NCI-H226 (cell line): ENCODE measurements around the gene PMS1.
"Not testable (repeated sequence)": the region's sequence is repeated elsewhere in the genome, so short reads cannot be mapped to it uniquely, and the experiment has no call there.

ENCODE experiments used
- DNase-seq: peaks from one replicate; pipeline ENCODE4 v3.0.0-alpha.2; 2015

Gene PMS1

DNA sequence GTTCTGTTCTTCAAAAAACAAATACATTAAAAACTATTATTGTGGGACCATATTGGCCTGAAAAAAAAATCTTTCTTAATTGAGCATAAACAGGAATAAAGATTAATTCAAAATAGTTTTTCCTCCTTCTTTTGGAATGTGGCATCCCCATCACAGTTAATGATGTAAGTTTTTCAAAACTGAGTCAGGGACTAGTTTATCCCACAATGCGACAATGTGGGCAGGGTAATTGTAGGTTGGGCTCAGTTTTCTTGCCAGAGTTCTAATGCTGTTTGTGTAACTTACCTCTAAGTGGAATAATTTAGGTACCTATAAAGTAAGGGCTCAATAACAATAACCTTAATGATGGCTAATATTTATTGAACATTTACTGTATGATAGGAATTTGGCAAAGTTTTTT lies 82.0 kb downstream of the PMS1 start:
- no peak for DNase-seq

DNA sequence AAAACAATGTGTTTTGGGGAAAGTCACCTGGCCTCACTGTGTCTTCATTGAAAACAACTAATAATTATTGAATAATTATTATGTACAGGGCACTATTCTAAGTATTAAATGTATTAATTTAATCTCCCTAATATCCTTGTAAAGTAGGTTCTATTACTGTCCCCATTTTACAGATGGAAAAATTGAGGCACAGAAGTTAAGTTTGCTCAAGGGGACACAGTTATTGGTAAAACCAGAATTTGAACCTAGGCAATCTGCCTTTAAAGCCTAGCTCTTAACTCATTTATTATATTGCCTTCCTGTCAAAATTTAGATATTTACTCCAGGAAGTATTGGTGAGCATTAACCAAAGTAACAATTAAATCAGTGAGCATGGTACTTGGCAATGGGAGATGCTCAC lies 84.6 kb downstream of the PMS1 start:
- no peak for DNase-seq

DNA sequence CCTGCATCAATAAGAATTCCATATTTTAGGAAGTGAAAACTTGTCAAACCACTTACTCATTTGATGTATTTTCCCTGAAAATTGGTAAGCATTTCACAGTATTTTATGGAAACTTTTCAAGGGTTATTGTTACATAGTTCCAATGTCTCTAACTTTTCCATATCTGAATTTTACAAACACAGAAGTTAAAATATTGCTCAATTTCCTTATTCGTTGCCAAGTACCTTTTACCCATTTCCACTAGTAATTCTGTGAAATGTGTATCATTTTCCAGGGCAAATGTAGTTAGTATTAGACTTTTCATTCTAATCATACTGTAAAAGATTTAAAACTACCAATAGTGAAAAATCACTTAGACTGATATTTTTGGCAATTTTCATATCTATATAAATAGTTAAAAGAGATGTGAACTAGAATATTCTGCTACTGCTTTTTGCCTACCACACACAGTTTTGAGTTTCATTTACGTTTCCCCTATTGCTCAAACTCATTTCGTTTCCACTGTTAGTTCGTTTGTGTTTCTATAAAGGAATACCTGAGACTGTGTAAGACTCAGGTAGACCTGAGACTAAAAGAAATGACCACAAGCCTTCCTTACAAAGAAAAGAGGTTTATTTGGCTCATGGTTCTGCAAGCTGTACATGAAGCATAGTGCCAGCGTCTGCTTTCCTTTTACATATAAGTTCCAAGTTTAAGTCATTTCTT lies 86.3 kb downstream of the PMS1 start:
- no peak for DNase-seq

DNA sequence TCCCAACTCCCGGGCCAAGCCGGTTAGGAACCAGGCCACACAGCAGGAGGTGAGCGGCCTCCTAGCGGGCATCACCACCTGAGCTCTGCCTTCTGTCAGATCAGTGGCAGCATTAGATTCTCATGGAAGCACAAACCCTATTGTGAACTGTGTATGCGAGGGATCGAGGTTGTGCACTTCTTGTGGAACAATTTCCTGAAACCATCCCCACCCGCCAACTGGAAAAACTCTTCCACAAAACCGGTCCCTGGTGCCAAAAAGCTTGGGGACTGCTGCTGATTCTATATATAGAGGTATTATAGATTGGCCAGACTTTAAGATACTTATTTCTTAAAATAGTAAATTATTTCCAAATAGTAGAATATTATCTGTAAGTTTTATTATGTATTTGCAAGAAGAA lies 89.4 kb downstream of the PMS1 start:
- no peak for DNase-seq

DNA sequence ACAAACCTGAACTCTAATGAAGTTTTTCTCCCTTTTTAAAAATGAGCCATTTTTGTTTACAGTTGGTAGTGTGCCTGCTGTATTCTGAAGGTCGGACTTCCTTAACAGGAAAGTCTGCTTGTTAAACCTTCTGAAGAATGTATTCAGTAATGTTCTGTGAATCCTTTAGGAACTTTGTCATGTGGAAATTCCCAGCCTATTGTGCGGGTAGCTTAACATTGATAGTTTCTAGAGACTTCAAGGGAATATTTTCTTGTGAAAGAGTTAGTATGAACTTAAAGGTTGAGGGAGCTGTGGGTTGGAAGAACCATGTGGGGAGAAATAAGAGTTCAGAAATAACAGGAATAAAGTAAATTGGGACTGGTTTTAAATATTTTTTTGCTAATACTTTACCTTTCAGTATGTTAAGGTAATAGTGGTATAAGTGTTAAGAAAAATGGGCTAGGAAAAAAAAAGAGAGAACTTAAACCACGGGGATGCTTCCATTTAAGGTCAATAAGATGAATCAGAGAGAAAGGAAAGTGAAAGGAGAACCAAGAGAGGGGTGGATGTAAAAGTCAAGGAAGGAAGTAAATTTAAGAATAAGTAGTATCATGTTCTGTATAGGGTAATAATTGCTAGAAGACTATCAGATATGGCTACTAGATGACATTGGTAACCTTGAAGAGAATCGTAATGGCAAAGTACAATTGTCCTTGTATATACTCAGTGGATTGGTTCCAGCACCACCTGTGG lies 90.5 kb downstream of the PMS1 start:
- DNase-seq: no peak

DNA sequence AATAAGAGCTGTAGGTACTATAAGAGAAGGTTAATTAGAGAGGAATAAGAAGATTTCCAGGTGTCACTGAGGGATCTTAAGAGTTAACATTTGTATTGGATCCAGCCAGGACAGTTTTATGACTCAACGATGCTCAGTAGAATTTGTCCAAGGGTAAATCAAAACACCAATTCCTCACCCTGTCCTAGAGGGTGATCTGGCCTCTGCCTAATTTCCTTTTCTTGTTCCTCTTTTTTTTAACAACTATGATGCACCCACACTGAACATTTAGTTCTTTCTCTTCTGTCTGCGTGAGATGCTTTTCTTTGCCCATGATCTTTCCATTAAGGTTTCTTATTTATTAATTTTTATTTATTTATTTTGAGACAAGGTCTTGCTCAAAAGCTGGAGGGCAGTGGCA lies 92.0 kb downstream of the PMS1 start:
- DNase-seq: no peak

DNA sequence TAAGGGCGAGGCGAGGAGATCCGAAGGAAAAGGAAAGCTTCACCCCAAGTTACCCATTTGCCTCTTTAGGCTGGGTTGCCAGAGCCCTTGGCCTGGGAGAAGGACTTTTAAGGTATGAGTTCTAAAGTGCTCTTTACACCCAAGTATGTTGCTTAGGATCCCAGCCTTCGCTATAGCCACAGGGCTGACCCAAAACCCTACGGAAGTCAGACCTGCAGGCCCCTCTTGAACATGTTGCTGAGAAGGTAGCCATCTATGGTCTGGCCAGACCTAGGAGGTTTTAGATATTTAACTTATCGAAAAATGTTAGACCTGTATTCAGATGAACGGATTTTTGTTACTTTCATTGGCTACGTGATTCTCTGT lies 95.4 kb downstream of the PMS1 start:
- DNase-seq: no peak

DNA sequence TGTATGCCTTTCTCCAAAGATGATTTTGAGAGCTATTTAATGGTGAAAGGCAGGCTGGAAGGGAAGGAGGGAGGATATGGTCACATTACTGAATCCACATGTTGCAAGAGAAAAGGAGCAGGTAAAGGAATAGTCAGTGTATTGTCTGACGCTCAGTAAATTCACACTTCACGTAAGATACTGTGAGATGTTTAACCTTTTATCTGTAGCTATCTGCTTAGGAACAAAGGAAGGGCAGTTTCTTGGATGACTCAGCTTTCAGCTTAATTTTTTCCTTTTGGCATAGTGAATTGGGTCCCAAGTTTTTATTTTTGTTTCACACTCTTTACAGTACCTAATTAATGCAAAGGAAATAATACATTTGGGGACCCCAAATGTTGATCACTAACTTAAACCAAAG lies 96.2 kb downstream of the PMS1 start:
- DNase-seq: no peak

DNA sequence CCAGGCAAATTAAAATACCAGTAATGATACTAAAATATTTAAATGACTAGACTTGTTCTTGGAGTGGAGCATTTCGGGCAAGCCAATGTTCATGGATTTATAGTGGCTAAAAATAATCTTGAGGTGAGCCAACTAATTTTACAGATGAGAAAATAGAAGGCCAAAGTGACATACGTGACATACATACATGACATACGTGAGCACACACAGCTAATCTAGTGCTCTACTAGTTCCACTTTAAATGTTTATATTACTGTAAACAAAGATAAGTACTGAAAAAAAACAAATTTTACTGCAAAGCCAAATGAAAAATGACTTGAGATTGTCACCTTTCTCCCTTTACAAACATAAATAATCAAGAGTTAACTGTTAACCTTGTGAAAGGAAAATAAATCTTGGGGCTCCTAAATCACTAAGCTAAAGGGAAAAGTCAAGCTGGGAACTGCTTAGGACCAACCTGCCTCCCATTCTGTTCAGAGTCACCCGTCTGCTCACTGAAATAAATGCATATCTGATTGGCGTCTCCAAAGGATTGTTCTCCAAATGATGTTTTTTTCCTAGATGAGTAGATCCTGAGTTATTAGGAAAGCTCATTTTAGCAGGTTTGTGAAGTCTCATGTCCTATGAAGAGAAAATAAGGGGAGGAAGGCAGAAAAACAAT lies 96.7 kb downstream of the PMS1 start:
- no peak for DNase-seq

DNA sequence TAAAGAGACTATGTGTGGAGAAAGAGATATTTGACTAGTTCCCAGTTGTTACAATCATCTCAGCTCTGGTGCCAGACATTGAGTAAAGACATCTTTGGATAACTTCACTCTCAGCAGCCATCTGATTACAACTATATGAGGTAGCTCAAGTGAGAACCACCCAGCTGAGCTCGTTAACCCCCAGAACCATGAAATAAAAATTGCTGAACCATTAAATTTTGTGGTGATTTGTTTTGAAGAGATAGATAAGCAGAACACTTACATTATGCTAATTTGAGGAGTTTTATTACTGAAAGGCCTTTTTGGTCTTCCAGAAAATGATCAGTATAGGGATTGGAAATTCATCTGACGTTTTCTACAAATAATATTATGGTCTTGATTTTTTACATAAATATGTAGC lies 101.1 kb downstream of the PMS1 start:
- no peak for DNase-seq

DNA sequence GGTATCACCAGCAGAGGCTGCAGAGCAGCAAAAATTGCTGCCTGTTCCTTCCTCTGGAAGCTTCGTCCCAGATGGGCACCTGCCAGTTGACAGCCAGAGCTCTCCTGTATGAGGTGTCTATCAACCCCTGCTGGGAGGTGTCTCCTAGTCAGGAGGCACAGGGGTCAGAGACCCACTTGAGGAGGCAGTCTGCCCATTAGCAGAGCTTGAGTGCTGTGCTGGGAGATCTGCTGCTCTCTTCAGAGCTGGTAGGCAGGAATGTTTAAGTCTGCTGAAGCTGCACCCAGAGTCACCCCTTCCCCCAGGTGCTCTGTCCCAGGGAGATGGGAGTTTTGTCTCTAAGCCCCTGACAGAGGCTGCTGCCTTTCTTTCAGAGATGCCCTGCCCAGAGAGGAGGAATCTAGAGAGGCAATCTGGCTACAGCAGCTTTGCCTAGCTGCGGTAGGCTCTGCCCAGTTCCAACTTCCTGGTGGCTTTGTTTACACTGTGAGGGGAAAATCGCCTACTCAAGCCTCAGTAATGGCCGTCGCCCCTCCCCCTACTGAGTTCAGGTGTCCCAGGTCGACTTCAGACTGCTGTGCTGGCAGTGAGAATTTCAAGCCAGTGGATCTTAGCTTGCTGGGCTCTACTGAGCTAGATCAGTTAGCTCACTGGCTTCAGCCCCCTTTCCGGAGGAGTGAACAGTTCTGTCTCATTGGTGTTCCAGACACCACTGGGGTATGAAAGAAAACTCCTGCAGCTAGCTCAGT lies 108.5 kb downstream of the PMS1 start:
- not testable (repeated sequence) for DNase-seq

DNA sequence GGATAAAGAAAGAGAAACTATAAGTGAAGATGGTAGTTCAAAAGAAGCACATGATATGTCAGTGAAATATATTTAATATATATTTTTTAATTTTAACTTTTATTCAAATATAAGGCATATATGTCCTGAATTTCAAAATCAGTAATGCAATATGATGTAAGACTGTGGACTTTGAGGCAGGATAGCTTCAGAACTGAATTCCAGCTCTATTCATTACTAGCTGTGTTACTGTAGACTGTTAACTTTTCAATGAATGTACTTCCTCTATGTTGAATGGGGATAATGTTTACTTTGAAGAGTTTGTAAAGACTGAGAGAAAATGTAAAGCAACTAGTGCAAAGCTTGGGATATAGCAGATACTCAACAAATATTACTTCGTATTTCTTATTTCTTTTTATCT lies 112.6 kb downstream of the PMS1 start:
- no peak for DNase-seq

DNA sequence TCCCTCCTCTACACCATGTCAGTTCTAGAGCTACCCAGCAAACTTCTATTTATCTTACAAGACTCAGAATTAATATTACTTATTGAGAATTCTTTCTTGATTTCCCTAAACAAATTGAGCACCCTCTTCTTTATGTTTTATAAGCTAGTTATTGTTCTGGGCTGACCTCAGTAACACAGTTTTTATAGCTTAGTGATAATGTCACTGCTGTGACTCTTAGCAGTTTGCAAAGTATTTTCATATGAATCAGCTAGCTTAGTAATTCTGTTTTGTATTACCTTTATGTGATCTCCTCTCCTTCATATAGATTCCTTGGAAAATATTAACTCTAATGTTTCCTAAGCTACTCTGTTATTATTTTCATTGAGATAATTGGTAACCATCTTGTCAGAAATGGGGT lies 114.9 kb downstream of the PMS1 start:
- no peak for DNase-seq

DNA sequence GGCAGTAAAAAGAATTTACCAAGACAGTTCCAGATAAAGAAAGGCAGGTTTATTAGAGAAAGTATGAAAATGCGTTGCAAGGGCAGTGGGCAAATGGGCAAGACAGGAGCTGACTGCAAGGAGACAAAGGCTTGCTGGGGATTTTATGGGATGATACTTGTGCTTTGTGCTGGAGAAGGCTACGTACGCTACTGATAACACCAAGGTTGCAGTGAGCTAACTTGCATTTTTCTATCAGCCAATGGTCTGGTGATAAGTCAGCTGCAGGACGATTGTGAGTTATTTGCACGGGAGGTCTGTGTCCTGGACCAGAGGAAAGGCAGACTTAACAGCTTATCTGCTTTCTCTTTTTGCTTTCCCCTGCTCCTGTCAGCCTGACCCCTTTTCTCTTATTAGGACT lies 116.5 kb downstream of the PMS1 start:
- no peak for DNase-seq

DNA sequence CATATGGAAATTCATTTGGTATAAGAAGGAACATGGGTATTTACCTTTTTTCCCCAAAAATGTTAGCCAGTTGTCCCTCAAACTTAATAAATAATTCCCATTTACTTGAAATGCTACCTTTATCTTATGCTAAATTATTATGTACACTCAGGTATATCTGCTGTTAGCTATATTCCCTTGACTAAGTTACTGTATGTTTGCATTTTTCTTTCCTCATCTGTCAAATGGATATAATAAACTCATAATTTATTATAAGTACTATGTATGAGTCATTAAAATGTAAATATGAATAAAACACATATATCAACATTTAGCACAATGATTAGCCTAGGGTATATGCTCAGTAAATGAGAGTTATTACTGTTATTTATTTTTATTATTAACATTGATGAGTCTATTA lies 117.4 kb downstream of the PMS1 start:
- no peak for DNase-seq

DNA sequence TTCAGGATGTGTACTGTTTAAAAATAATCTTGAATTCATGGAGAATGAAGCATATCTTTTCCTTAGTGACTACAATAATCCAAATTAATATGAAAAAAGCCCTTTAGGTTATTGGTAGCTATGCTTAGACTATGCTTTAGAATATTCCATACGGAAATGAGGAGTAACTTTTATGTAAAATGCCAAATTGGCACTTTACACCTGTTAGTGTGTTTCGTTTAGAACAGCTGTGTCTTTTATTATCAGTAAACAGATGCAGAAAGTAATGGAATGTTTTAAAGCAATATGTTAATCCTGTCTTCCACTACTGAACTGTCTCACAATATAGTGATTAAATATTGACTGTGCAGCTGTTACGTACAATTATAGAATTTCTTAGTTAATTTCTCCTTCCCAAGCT lies 129.6 kb downstream of the PMS1 start:
- DNase-seq: no peak

DNA sequence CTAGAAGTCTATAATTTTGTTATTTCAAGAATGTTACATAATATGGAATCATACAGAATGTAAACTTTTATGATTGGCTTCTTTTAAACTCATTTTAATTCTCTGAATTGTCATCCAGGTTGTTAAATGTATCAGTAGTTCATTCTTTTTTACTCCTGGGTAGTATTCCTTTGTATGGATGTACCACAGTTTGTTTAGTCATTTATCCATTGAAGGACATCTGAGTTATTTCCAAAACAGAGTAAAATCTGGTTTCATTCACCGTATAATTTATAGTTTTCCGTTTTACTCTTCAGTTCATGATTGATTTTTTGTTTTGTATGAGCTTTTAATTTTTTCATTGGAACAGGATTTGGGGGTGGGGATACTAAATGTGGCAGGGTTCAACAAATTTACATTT lies 132.4 kb downstream of the PMS1 start:
- DNase-seq: no peak
